SW 1271 (cell line): ENCODE measurements around the gene KIF23.
"Not testable (repeated sequence)": the region's sequence is repeated elsewhere in the genome, so short reads cannot be mapped to it uniquely, and the experiment has no call there.

Experiments
- DNase-seq, 2 experiments: peaks; one replicate each; lab custom pipeline; 2025; lab: John Stamatoyannopoulos, UW

Gene KIF23

DNA sequence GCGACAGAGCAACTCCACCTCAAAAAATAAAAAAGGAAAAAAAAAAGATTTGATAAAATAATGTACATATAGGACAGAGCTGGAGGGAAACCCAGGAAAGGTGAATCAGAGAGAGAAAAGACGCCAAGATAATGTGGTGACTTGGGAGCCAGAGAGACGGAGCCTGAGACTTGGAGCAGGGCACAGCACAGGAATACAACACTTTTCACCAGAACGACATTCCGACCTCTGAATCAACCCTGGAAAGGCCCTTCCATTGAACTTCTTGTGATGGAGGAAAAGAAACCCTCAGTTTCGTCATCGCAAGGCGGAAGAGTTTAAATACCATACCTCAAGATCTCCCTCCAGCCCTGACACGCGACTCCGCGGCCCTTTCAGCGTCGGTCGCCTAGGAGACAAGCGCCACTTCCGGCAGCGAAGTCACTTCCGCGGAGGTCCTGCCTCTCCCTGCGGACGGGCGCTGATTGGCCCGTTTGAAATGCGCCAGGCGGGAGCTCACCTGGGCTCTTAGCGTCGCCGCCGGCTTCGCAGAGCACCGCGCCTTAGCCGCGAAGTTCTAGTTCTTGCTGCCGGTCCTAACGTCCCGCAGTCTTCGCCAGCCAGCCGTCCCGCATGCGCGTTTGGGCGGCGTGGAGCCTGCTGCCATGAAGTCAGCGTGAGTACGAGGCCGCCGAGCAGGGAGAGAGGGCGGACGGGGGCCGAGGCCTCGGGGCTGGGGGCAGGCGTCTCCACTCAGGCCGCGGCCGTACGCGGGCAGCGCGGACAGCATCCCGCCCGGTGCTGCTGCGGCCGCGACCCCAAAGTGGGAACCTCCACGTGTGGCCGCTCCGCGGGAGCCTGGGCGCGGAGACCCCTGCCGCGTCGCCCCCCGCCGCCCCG lies at the start of gene KIF23:
Gene KIF23 (plus strand): TSS at position 528 of the 879 bp plus-strand sequence. CDS start 117 bp downstream, at position 645.
- peak; percentile 88 to 95 for DNase-seq

DNA sequence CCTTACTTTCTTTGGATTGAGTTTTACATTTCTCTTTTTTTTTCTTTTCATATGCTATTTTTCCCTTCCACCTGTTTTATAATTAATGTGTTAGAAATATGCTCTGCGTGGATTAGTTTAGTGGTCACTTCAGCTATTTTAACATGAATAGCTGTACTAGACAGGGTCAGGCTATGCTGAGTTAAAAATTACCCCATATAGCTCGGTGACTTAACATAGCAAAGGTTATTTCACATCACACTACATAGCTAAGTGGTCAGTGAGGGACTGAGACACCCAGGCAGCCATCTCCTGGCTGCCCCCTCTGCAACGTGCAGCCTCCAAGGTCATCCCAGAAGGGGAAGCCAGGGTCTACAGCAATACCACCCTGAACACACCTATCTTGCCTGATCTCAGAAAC lies 46.9 kb upstream of the KIF23 start:
- no peak for DNase-seq

DNA sequence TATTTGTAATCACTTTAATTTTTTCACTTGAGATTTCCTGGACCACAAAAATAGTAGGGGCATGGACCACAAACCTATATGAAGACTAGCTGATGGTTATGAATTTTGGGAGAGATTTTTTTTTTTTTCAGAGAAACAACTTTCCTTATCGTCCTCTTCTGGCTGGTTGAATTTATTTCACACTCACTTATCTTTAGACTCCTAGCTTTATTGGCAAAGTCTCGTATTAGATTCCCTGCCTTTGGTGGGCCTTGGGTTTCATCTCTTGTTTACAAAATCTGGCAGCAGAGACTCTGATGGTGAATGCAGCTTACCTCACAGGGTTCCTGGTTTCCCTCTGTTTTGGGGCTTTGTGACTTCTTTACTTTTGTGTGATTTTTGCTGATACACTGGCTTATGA lies 44.5 kb upstream of the KIF23 start:
- no peak for DNase-seq

DNA sequence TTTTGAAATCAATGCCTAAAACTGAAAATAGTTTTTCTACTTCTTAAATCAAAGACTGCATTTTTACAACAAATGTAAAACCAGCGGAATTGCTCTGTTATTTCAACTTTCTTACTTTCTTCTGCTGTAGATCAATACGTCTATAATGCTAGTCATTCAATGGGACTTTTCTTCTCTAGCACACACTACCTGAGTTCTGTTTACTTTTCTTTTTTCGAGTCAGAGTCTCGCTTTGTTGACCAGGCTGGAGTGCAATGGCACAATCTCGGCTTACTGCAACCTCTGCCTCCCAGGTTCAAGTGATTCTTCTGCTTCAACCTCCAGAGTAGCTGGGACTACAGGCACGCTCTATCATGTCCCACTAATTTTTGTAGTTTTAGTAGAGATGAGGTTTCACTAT lies 40.7 kb upstream of the KIF23 start:
- DNase-seq: no peak

DNA sequence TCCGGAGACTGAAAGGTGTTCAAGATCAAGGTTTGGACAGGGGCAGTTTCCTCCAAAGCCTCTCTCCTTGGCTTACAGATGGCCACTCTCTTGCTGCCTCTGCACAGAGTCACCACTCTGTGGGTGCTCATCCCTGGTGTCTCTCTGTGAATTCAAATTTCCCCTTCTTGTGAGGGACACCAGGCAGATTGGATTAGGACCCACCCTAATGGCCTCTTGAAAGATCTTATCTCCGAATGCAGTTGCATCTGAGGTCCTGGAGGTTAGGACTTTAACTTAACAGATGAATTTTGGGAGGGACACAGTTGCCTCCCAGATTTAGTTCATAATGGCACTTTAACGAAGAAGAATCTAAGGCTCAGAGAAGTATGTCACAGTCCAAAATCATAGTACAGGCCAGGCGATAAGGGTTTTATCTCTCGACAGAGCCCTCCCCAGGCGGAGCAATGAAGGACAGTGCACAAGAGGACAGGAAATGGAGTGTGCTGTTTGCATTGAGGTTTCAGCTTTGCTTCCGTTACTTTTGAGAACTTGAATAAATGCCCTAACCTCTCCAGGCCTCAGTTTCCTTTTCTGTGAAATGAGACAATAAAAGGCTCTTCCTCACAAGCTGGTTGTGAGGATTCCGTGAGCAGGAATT lies 38.9 kb upstream of the KIF23 start:
- no peak for DNase-seq

DNA sequence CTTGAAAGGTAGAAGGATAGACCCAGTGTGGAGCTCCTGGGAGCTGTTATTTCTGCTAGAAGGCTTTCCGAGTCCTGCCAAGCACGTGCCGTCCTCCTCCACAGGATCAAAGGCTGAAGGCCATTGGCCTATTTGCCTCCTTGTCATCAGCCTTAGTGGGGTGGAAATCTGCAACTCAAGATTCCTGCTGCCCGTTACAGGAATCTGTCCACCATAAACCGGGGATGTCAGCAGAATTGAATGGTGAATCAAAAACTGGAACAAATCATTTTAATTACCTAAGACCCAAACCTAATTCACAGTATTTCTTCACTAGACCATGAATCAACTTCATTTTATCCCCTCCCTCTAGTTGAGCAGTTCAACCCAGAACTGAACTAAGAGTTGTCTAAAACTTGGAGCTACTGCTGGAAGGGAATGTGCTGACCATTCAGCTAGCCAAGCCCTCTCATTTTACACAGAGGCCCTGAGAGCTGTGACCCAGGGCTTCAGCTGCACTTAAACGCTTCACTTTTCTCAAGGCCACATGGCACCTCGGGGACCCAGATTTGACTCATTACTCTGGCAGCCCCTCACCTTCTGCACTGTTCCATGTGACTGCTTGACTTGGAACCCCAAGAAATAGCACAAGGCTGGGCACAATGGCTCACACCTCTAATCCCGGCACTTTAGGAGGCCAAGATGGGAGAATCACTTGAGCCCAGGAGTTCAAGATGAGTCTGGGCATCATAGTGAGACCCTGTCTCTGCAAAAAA lies 36.8 kb upstream of the KIF23 start:
- DNase-seq: no peak

DNA sequence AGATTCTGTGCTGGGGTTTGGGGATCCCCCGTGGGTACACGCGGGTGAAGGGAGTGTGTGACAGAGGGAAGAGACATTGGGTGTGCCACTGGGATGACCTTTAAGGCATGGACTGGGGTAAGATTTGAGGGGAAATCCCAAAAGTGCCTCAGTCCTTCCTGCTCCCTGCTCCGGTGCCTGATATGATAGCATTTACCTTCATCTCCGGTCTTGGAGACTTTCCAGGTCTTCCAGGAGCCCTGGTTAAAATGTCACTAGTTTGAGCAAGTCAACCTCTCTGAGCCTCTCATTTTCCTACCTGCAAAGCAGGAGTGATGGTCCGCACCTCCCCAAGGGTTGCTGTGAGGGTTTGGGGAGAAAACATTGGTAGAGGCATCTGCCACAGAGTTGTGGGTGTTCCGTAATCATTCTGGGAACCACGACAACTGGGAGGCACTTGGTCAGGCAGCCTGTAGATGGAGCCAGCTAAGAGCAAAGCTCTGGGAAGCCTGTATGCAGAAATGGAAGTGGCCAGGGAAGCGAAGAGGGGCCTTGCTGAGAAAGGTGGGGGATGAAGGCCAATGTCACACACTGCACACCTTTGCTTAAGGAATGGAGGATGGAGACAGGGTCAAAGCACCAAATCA lies 33.9 kb upstream of the KIF23 start:
- DNase-seq: peak in 1 of 2 experiments; percentile 14

DNA sequence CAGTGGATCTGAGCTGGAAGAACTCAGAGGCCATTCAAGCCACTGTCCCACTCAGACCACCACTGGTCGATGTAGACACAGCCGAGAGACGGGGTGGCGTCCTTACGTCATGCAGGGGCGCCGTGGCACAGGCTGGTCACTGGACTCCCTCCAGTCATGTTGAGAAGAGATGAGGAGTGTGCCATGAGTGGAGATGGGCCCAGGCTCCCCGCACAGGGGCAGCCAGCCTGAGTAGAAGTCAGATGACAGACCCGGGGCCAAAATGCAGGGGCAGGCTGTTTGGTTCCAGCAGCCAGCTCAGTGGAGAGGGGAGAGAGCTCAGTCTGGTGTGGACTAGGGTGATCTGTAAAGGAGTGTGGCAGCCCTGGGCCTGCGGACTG lies 33.4 kb upstream of the KIF23 start:
- DNase-seq: no peak

DNA sequence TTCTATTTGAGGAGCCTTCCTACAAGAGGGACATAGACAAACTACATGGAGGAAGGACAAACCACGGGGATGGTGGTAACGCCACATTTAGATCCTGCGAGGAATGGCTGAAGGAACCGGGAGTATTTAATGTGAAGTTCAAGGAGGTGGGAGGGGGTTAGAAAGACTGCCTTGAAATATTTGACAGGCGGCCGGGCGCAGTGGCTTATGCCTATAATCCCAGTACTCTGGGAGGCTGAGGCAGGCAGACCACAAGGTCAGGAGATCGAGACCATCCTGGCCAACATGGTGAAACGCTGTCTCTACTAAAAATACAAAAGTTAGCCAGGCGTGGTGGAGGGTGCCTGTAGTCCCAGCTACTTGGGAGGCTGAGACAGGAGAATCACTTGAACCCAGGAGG lies 32.0 kb upstream of the KIF23 start:
- DNase-seq: not testable (repeated sequence)

DNA sequence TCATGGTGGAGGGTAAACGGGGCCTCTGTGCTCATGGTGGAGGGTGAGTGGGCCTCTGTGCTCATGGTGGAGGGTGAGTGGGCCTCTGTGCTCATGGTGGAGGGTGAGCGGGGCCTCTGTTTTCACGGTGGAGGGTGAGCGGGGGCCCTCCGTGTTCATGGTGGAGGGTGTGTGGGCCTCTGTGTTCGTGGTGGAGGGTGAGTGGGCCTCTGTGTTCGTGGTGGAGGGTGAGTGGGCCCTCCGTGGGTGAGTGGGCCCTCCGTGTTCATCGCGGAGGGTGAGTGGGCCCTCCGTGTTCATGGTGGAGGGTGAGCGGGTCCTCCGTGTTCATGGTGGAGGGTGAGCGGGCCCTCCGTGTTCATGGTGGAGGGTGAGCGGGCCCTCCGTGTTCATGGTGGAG lies 30.1 kb upstream of the KIF23 start:
- not testable (repeated sequence) for DNase-seq

DNA sequence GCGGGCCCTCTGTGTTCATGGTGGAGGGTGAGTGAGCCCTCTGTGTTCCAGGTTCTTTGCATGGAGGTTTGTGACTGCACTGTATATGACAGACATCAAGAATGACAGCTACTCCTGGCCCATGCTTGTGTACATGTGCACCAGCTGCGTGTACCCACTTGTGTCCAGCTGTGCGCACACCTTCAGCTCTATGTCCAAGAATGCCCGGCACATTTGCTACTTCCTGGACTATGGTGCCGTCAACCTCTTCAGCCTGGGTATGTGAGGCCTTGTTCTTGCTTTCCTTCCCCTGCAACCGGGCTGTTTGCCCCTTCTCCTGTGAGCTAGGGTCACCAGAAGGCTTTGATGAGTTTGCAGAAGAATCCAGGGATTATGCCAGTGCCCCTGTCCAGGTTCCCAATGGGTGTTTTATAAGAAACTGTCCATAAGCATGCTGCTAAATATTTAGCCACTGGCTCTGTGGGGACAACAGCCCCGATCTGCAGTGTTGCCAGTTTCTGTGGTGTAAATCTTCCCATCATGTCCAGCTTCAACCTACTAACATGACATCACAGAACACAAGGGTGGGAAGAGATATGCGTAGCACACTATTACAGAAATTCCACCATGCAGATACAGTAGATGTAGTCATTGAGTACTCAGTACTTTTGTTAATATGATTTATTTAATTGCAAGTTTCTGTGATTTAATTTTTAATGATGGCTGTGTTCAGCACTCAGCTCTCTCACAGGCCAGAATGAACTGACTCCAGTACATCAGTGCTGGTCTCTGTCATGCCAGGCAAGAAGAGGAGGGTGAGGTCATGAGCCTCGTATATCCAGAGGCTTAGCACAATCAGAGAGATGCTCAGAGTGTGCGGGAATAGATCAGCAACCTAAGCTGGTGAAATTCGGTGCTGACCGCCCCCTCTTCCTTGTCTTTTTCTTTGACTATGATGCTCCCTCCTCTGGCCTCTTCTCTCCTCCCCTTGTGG lies 29.2 kb upstream of the KIF23 start:
- DNase-seq: no peak

DNA sequence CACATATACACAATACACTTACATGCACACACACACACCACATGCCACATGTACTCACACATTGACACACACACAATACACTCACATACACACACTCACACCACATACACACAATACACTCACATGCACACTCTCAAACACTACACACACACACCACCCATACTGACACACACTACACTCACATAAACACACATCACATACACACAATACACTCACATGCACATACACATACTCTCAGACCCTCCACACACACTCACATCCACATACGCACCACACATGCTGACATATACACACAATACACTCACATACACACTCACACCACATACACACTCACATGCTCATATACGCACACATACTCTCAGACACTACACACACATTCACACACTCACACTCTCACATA lies 28.3 kb upstream of the KIF23 start:
- no peak for DNase-seq

DNA sequence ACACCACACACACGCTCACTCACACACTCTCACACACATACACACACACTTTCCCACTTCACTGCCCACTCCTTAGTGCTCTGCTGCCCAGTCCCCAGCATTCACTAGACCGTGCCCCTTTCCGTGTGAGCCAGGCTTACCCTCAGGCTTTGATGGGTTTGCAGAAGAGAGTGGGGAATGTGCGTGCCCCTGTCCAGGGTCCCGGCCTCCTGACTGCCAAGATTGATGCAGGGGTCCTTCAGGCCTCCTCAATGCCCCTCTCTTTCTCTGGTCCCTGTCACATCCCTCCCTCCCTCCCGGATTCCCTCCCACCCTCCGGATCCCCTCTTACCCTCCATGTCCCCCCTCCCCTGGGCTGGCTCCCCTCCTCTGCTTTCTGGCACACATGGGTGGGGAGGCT lies 27.9 kb upstream of the KIF23 start:
- no peak for DNase-seq

DNA sequence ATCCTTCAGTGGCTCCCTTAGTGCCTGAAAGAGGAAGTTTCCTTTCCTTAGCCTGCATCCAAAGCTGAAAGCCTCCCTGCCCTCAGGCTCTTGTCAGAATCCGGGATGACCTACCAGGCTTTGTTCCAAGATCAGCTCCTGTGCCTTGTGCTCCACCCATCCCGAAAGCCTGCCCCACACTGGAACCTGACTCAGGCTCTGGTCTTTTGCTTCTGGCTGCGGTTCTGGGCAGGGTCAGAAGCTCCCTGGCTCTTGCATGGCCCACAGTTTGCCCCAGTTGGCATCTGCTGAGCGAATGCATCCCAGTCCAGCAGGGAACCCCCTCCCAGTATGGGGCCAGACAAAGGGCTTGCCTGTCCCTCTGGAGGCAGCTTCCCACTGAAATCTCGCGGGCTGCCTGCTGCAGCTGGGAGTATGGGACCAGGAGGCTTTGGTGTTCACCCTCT lies 25.9 kb upstream of the KIF23 start:
- peak in 1 of 2 experiments; percentile 21 for DNase-seq

DNA sequence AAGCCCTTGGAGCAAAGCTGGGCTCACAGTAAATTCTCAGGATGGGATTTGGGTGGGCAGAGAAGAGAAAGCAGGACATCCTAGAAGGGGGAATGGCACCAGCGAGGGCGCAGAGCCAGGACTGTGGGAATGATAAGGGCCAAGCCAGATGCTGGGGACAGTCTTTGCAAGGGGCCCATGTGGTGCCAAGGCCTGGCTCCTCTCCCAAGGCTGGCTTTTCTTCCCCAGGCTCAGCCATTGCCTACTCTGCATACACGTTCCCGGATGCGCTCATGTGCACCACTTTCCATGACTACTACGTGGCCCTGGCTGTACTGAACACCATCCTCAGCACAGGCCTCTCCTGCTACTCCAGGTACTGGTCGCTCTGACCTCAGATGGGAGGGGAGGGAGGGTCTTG lies 24.7 kb upstream of the KIF23 start:
- no peak for DNase-seq

DNA sequence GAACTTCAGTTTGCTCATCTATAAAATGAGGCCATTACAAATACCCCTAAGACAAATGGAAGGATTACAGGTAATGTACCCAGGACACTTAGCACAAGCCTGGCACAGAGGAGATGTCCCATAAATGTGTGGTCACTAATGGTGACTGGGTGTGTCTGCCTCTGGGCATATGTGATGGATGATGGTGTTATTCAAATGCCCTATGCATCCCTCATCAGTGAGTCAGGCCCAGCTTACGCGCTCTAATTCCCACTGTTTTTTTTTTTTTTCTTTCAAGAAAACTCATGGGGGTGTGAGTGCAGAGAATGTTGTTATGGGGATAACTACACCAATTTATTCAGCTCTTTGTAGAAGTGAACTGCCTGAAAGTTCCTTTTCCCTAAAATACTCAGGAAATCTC lies 23.6 kb upstream of the KIF23 start:
- DNase-seq: peak in 1 of 2 experiments; percentile 13

DNA sequence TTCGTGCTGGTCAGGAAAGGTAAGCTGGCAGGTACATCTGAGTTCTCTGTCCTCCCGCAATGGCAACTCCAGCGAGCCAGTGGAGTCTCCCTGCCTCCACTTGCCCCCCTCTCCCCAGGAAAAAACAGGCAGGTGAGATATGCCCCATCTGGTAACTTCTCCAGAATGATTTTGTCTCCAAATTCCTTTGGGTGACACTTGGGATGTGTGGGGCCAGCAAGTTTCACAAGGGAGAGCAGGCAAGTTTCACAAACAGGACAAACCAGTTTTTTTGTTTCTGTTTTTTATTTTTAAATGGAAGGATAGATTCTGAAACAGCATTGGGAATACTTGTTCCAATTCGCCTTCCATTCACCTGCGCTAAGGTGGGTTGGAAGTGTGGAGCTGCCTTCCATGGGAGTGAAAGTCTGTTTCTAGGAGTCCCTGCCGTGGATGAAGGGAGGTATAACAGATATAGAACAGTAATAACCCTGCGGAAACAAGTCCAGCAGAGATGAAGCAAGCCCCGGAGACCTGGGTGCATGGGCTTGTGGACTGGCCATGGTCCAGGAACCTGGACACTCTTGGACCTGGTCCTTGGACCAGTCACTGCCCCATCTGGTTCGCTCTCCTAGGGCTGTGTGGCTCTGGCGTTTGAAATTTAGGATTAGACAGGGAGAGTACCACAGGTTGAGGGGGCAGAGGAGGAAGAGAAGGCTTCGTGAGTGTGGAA lies 22.9 kb upstream of the KIF23 start:
- no peak for DNase-seq

DNA sequence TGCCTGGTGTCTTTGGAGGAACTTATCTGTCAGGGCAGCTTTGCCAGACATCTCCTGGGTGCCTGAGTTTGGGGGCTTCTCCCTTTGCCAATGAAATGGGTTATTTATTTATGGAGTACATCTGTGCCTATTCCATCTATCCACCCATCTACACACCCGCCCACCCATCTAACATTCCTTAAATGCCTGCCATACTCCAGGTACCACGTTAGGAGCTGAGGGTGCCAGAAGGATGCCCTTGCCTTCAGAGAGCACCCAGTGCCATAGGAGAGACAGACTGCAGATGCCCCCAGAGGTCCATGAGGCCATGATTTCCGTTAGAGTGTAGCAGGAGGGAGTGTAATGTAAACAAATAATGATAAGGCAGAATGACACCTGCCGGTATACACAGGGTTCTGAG lies 21.8 kb upstream of the KIF23 start:
- DNase-seq: no peak

DNA sequence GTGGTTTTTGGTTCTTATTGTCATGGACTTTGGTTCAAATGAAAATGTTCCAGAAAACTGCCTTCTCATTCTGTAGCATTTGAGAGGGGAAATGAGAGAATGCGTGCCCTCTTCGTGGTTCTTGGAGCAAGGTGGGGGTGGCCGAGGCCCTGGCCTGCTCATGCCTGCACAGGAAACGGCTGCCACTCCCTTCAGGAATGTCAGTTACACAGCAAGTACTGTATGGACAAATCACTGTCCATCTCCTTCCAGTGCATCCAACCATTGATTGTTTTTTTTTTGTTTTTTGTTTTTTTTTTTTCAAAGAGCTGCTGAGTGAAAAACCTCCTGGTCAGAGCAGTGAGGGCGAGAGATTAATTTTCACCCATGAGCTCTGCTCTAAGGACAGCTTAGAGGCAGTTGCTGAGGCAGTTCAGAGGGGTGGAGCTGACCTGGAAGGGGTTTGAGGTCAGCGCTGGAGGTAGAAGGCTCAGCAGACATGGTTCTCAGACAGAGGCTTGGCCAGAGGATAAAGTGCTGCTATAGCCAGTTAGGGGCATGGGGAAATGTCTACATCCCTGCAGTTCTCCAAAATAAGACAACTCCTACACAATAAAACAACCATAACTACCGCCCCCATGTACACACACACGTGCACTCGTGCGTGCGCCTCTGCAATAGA lies 20.2 kb upstream of the KIF23 start:
- no peak for DNase-seq
